ENCODE measurements around the gene SLC9A3. TPM values are rescaled to one million over a fixed set of nuclear protein-coding genes. Genes with fewer than 3 reads are reported as not detected.
"Not testable (repeated sequence)": the region's sequence is repeated elsewhere in the genome, so short reads cannot be mapped to it uniquely, and the experiment has no call there.

Gene SLC9A3
- total RNA-seq, 1 donor from 2014 or later = 1.2 TPM

DNA sequence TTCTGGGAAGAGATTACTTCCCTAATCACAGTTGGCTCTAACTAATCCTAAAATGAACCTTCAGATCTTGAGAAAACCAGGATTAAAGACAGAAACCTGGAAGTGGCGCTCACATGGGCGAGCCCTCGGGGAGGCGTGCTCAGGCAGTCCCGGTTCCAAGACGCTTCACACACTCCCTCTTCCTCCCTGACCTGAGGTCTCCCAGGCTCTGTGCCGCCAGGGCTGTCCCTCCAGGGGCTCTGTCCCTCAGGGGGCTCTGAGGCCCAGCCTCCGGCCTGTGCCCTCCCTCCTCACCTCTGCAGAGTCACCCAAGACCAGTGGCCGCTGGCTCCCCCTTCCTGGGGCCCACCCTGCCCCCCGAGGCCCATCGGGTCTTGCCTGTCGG lies 10.2 kb downstream of the SLC9A3 start:
- no peak for FAIRE-seq

DNA sequence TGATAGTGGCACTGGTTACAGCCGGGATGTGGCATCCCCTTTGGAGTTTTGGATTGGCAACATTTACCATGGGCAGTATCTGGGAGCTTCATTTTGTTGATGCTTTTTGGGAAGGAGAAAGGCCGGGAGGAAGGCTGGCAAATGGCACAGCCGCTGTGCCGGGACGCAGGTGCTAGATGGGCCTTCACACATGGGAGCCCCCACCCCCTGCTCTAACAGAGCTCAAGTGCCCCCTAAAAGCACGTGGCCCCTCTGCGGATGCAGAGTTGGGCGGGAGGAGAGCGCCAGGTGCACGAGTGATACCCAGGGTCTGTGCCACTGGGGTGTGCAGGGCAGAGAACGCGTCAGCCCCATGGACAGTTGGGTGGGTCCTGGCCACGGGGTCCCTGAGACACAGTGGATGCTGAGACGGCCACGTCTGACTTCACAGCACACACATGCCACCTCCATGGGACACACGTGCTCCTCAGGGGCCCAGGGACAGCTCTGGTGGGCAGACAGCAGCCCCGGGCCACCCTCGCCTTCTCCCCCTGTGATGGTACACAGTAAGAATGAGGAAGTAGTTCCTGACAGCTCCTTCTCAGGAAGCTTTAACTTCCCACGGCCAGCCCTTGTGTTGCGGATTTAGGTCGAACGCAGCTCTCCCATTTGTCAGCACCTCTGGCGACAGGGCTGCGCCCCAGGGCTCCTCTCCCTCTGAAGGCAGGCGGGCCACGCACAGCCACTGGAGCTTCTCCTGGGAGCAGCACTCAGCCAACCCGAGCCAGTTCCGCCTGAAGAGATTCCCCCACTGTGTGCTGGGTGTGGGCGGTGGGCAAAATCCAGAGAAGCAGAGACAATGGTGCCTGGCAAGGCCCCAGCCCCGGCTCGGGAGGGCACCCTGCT lies 10.8 kb downstream of the SLC9A3 start:
- no peak for FAIRE-seq
- no peak for DNase-seq (ENCODE audit: low spot score in 2 of 2)

More for the DNA sequence above, 10.2 kb downstream of the SLC9A3 start:
- no peak for DNase-seq (ENCODE audit: low spot score in 2 of 2)

DNA sequence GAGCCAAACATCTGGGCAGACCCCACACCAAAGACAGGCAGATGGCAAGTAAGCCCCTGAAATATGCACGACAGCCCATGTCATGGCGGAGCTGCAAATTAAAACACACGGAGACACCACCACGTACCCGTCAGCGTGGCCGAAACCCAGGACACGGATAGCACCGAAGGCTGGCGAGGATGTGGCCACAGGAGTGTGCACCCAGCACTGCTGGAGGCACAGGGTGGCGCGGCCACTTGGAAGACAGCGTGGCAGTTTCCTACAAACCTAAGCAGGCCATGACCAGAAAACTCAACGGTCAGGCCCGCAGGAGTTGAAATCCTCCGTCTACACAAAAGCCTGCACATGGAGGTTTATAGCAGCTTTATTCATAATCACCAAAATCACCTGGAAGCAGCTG lies 12.8 kb downstream of the SLC9A3 start:
- FAIRE-seq (no peak), DNase-seq (ENCODE audit: low spot score in 2 of 2) (no peak)

DNA sequence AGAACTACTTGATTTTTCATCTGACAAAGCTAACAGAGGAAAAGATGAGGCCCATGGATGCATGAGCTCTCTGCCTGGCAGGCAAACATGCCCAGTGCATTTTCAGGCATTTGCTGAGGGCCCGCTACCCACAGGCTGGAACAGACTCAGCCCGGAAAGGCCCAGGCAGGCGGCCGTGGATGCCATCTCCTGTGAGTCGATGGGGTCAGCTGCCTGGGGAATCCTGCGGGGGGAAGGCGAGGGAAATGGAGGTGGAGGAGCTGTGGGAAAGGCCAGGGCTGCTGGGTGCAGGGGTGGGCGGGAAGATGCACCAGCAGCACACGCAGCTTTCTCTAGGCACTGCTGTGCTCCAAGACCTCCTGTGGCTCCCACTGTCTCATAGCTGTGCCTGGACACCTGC lies 13.7 kb downstream of the SLC9A3 start:
- no peak for FAIRE-seq

DNA sequence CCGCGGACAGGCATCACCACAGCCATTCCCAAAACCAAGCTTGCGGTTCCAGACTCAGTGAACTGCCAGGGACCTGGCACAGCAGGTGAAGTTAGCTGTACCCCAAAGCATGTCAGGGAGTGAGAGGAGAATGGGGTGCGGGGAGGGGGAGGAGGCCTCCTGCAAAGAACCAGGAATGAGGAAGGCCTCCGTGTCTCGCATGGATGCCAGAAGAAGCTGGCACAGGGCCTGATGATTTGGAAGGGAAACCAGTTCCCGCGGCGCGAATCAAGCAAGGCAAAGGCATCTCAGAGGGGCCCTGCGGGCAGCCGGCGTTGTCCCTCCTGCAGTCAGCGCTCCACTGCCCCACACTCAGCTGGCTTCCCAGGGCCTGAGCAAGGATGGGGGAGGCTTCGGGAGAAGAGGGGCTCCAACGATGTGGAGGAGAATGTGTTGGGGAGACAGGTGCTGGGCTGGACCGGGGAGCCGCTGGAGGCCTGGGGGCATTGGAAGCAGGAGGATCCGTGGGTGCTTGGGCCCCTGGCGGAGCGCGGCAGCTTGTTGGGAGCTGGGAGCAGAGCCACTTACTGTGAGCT lies 14.6 kb downstream of the SLC9A3 start:
- no peak for DNase-seq (ENCODE audit: low spot score in 2 of 2)
- no peak for FAIRE-seq

More for the DNA sequence above, 13.7 kb downstream of the SLC9A3 start:
- DNase-seq (ENCODE audit: low spot score in 2 of 2) = no peak

DNA sequence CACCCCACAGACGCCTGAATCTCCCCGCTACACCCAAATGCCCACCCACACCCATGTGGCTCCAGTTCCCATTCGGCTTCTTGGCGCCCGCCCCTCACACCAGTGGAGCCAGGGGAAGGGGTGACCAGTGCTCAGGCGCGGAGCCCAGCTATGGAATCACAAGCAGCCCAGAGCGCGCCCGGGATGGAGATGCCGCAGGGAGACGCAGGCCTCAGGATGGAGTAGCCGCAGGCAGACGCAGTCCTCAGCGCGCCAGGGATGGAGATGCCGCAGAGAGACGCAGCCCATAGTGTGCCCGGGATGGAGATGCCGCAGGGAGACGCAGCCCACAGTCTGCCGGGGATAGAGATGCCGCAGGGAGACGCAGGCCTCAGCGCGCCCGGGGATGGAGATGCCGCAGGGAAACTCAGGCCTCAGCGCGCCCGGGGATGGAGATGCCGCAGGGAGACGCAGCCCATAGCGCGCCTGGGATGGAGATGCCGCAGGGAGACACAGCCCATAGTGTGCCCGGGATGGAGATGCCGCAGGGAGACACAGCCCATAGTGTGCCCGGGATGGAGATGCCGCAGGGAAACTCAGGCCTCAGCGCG lies 16.2 kb downstream of the SLC9A3 start:
- not testable (repeated sequence) for FAIRE-seq; DNase-seq (ENCODE audit: low spot score in 2 of 2)

DNA sequence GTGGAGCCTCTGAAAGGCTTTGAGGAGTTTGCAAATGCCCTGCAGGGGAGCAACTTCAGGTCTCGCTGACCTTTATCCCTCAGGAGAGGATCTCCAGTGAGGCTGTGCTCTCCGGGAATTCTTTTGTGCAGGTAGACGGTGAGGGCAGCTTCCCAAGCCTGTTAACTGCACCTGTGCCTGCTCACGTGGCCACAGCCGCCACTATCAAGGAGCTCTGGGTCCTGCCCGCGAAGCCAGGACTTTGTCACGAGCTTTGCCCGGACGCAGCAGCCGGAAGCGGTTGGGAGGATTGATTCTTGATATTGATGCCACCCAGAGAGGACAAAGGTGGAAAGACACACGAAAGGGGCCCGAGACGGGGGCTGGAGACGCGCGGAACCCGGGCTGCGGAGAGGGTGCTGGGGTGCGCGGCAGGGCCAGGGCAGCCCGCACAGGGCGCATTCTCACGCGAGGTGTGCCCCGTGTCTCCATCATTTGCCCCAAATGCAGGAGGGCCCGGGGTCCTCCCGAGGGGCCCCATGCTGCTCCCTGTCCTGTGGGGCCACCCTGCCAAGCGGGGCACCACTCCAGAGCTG lies 18.2 kb downstream of the SLC9A3 start:
- DNase-seq (ENCODE audit: low spot score in 2 of 2) (no peak), FAIRE-seq (no peak)

DNA sequence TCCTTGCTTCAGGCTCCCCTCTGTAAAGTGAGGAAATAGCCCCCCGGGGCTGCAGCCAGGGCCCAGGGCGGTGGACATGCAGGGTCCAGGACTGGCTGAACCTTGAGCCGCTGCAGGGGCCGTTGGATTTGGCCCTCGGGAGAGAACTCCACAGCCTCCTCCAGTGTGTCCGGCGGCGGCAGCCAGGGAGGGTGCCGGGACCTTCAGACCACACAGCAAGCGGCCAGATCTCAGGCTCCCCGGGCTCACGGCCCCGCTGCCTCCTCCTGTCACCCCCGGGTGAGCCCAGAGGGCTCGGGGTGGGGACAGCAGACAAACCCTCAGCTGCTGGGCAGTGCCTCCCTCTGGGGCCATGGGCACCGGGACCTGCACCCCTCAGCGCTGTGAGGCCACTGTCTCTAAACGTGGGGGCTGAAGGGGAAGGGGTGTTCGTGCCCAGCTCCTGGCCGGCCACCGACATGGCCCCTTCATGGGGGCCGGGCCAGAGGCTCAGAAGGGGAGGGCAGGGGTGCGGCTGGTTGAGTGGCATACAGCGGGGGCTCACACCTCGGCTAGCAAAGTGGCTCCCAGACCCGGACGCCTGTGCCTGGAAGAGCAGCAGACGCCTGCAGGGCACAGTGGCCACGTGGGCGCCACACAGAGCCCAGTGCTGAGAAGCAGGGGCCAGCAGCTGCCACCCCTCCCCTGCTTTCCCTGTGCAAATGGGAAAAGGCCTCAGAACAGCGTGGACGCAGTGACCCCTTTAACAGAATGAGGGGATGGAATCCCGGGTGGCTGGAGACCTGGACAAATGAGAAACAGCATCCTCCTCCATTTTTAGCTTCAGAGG lies 19.7 kb downstream of the SLC9A3 start:
- no peak for DNase-seq (ENCODE audit: low spot score in 2 of 2)
- no peak for FAIRE-seq

DNA sequence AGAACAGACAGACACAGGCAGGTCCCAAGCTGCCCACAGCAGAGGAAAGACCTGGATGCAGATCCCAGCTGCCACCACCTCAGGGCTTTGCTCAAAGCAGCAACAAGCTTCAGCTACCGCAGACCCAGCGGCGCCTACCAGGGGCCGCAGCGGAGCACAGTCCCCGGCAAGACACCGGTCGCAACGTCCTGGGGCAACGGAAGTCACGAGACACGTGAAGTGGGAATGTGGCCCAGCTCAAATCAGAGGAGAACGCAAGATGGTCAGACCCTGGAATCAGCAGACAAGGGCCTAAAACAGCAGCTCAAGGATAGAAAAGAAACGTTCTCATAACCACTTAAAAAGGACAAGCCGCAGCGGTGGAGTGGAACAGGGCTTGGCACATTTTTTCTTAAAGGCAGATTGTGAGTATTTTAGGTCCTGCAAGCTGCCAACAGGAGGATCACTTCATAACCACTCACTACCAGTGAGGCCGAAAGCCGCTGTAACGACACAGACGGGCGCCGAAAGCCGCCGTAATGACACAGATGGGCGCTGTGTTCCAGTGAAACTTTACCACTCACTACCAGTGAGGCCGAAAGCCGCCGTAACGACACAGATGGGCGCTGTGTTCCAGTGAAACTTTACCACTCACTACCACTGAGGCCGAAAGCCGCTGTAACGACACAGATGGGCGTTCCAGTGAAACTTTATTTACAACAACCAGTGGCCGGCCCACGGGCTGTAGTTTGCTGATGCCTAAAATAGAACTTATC lies 21.7 kb downstream of the SLC9A3 start:
- FAIRE-seq = no peak

DNA sequence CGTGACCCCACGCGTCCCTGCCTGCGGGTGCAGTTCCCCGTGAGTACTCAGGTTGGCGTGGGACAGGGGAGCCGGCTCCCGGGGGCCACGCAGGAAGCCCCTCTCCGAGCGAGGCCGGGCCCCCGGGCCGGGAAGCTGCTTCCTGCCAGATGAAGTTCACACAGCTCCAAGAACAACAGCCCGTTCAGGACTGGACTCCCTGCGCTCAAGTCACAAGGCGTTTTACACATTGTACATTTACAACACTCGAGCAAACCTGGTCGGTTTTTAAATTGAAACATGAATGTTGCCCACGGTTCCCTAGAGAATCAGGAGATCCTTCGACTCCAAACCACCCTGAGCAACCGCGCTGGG lies 22.4 kb downstream of the SLC9A3 start:
- DNase-seq (ENCODE audit: low spot score in 2 of 2) (no peak), FAIRE-seq (no peak)

More for the DNA sequence above, 21.7 kb downstream of the SLC9A3 start:
- no peak for DNase-seq (ENCODE audit: low spot score in 2 of 2)

DNA sequence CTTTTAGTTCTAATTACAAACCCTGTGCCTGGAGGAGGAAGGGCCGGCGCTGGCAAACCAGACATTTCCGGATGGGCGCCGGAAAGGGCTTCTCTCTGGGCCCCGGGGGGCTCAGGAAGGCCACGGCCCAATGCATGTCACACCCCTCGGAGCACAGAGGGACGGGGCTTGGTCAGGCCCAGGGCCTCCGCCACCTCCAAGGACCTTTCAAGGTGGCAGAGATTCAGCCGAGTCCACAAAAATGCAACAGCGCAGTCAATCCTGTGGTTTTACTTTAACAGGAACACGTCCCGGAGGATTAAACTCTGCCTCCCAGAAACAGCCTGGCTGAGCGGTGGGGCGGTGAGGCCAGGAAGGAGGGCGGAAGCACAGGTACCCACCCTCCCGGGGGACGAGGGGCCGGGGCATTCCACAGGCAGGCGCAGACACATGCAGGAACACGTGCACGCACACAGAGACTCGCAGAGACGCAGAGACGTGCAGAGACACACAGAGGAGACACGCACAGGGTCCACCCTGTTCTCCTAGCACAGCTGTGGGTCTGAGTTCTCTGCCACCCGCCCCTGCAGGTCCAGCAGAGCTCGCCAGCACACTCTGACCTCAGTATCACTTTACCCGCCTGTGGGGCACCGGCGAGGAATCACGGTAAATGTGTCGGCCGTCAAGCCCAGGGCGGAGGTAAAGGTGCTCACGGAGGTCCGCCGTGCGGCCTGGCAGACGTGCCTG lies 23.0 kb downstream of the SLC9A3 start:
- DNase-seq (ENCODE audit: low spot score in 2 of 2) = no peak
- no peak for FAIRE-seq

DNA sequence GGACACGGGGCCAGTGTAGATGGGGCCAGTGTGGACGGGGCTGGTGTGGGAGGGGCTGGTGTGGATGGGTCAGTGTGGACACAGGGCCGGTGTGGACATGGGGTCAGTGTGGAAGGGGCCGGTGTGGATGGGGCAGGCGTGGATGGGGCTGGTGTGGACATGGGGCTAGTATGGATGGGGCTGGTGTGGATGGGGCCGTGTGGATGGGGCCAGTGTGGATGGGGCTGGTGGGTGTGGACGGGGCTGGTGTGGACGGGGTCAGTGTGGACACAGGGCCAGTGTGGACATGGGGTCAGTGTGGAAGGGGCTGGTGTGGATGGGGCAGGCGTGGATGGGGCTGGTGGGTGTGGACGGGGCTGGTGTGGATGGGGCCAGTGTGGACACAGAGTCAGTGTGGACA lies 23.8 kb downstream of the SLC9A3 start:
- DNase-seq (ENCODE audit: low spot score in 2 of 2) (no peak), FAIRE-seq (no peak)

DNA sequence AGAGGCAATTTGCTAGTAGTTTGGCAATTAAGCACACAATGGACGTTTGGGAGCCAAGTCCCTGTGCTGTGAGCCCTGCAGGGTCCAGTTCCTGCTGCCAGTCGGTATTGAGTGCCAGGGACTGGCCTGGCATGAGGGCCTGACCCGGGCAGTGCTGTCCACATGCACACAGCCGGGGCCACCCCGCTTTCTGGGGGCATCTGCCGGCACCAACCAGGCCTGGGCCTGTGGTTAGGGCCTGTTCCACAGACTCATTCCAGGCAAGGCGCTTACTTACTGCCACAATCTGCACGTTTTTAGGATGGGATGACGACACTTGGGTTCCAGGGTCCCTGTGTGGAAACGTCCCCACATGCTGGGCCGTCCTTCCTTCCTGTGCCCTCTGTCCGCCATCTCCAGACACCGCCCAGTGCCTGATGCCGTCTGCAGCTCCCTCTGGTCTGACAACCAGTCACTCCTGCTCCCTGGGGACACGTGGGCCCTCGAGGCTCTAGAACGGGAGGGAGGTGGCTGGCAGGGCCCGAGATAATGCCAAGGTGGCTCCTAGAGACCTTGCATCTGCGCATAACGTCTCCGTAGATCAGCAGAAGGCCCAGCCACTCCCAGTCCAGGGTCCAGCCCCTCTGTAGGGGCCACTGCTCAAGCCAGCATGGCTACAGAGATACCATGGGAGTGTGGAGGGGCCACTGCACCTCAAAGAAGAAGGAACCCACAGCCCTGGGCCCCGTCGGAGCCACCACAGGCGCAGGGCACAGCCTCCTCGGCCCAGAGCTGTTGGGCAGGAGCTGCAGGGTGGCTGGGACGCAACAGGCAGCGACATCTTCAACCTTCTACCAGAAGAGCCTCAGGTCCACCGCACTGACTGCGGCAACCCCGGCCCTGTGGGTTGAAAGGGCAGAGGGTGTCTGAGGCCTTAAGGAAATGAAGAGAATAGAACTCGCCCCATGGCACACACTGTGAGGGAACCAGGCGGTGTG lies 24.7 kb downstream of the SLC9A3 start:
- DNase-seq (ENCODE audit: low spot score in 2 of 2) (no peak), FAIRE-seq (no peak)

DNA sequence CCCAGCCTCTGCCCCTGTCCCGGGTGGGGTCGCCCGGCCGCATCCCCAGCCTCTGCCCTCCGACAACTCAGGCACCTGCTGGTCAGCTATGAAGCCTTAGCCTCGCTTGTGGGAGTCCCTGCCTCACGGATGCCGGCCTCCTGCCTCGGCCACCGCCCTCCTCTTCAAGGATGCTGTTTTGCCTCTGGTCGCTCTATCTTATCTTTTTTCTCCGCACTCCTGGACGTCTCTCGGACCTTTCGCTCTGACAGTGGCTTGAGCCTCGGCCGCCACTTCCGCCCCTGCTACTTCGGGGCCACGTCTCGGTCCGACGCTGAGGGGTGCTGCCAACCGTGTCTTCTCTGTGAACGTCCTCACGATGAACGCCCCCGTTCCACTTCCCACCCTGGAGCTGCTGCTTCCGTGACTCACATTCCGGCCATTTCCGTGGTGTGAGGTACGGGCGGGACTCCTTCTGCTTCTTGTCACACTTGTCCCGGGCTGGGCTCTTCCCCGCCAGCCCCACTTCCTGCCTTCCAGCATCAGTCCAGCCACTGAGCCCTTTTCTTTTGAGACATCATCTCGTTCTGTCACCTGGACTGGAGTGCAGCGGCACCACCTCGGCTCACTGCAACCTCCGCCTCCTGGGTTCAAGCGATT lies 26.3 kb downstream of the SLC9A3 start:
- DNase-seq (ENCODE audit: low spot score in 2 of 2) (no peak), FAIRE-seq (no peak)

DNA sequence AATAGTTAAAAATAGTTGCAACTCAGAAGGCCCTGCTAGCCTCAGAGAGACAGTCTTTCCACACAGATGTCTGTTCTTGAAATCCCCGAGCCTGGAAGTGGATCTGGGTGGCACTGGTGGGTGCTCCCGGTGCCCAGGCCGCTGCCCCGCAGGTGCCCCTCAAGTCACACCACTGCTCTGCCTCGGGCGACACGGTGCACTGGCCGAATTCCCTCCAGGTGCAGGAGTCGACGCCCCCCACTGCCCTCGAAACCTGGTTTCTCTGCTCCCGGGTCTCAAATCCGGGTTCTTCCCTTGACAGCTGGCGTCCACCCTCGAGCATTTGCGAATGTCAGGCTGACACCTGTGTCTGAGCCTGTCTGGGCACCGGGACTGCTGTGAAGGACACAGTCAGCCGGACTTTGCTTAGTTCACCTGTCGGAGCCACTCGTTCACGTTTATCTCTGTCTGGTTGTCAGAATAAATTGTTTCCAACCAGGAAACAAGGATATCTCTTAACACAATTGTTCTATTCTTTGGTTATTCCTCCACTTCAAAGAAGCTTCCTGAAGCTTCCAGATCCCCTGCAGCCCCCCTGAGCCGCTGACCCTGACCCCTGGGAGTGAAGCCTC lies 27.1 kb downstream of the SLC9A3 start:
- DNase-seq (ENCODE audit: low spot score in 2 of 2) (no peak), FAIRE-seq (no peak)

DNA sequence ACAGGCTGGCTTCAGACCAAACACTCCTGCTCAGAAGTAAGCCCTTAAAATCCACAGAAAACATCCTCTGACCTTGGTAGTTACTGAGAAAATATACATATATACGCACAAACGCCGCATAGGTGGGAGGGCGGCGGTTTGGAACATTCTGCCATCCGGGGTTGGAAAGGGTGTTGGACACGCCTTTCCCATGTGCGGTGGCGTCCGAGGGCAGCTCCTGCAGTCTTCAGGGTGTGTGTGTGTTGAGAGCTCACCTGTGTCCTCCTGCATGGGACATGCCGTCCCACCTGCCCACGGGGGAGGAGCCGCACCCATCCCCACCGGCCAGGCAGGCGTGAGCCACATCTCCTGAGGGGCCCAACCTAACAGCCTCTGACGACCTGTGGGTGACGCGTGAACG lies 28.2 kb downstream of the SLC9A3 start:
- no peak for FAIRE-seq

DNA sequence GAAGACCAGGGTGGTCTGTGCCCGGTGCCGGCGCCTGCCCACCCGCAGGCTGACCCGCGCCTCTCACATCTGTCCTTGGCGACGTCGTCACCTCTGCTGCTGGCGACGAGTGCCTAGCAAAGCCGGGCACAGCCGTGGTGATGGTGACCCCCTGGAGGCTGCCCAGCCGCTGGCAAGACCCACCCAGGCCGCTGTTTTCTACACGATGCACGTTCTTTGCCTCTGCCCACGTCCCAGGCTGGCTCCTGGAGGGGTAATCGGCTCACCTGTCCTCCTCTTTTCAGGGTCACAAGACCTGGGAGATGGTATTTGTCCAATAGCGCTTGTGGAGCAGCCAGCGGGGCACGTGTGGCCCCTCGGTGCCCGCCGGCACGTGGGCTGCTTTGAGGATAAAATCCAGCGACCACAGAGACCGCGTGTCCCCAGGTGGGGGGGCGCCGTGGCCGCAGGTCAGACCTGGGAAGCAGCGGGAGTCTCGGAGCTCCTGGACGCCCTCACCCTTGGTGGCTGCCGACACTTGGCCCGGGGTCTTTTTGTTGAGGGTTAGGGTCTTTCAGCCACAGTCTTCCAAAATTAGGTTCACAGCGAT lies 29.5 kb downstream of the SLC9A3 start:
- DNase-seq (ENCODE audit: low spot score in 2 of 2) = no peak

More for the DNA sequence above, 28.2 kb downstream of the SLC9A3 start:
- no peak for DNase-seq (ENCODE audit: low spot score in 2 of 2)

More for the DNA sequence above, 29.5 kb downstream of the SLC9A3 start:
- no peak for FAIRE-seq

Data from frontal cortex (tissue), 4 donors.